ENCODE results near the gene HSDL2. TPM values are rescaled to one million over a fixed set of nuclear protein-coding genes. Genes with fewer than 3 reads are reported as not detected.

Gene HSDL2
- total and polyA plus RNA-seq, 2 donors from 2014 or later = 30.2 to 67.0 TPM

- intact Hi-C loops (cut with DNase I) = no loop called here
- Histone ChIP-seq H3K9ac (ENCODE audit: low read length in 3 of 3) (no peak overlapping the region), H3K4me1 (ENCODE audit: control insufficient read depth in 2 of 3, insufficient read depth in 2 of 3, low read depth in 1 of 3, low read length in 3 of 3) (peaks cover 0 to 34% (median 8%) of the 10 kb centered on the region in 3 donors), H3K27ac (ENCODE audit: low read depth in 2 of 2, low read length in 2 of 2) (peak overlapping the region; percentile 47 to 68), H3K27me3 (ENCODE audit: control insufficient read depth, insufficient read depth, low read length) (no peaks in the 10 kb centered on the region), H3K36me3 (ENCODE audit: control insufficient read depth in 2 of 3, insufficient read depth in 3 of 3, low read length in 3 of 3) (peaks cover 0 to 2% (median 0%) of the 10 kb centered on the region in 3 donors), H3K4me3 (ENCODE audit: low read length in 3 of 3) (no peak overlapping the region), H3K9me3 (ENCODE audit: control insufficient read depth in 2 of 3, insufficient read depth in 1 of 3, low read length in 3 of 3) (peaks cover 0 to 13% (median 2%) of the 10 kb centered on the region in 3 donors)
- no peak for FAIRE-seq
- no peak for DNase-seq
- no peak for TF ChIP-seq CTCF (IDR thresholded peaks at IDR 0.05; ENCODE audit: borderline replicate concordance, extremely low read depth, insufficient read depth)
Observed at GRCh38 chr9:112494153-112494552, 114.2 kb downstream of the HSDL2 start.

- intact Hi-C loops (cut with DNase I) = no loop called here
- peak overlapping the region; percentile 38 to 68 for H3K27ac ChIP-seq (ENCODE audit: low read depth in 2 of 2, low read length in 2 of 2)
- no peaks in the 10 kb centered on the region for H3K27me3 ChIP-seq (ENCODE audit: control insufficient read depth, insufficient read depth, low read length)
- peaks cover 0 to 2% (median 0%) of the 10 kb centered on the region in 3 donors for H3K36me3 ChIP-seq (ENCODE audit: control insufficient read depth in 2 of 3, insufficient read depth in 3 of 3, low read length in 3 of 3)
- peaks cover 0 to 31% (median 8%) of the 10 kb centered on the region in 3 donors for H3K4me1 ChIP-seq (ENCODE audit: control insufficient read depth in 2 of 3, insufficient read depth in 2 of 3, low read depth in 1 of 3, low read length in 3 of 3)
- H3K4me3 ChIP-seq (ENCODE audit: low read length in 3 of 3) = no peak overlapping the region
- no peak for FAIRE-seq
- TF ChIP-seq CTCF (IDR thresholded peaks at IDR 0.05; ENCODE audit: borderline replicate concordance, extremely low read depth, insufficient read depth) = no peak
- no peak overlapping the region for H3K9ac ChIP-seq (ENCODE audit: low read length in 3 of 3)
- no peak for DNase-seq
- H3K9me3 ChIP-seq (ENCODE audit: control insufficient read depth in 2 of 3, insufficient read depth in 1 of 3, low read length in 3 of 3) = peaks cover 0 to 13% (median 2%) of the 10 kb centered on the region in 3 donors
Observed at GRCh38 chr9:112495614-112496013, 115.7 kb downstream of the HSDL2 start.

GRCh38 chr9:112496074-112496722 lies 116.3 kb downstream of the HSDL2 start:
- Histone ChIP-seq H3K27ac (ENCODE audit: low read depth in 2 of 2, low read length in 2 of 2) (peak overlapping the region; percentile 38 to 68), H3K4me3 (ENCODE audit: low read length in 3 of 3) (no peak overlapping the region), H3K36me3 (ENCODE audit: control insufficient read depth in 2 of 3, insufficient read depth in 3 of 3, low read length in 3 of 3) (peaks cover 0 to 2% (median 0%) of the 10 kb centered on the region in 3 donors), H3K9ac (ENCODE audit: low read length in 3 of 3) (no peak overlapping the region), H3K4me1 (ENCODE audit: control insufficient read depth in 2 of 3, insufficient read depth in 2 of 3, low read depth in 1 of 3, low read length in 3 of 3) (peaks cover 0 to 25% (median 8%) of the 10 kb centered on the region in 3 donors), H3K27me3 (ENCODE audit: control insufficient read depth, insufficient read depth, low read length) (no peaks in the 10 kb centered on the region), H3K9me3 (ENCODE audit: control insufficient read depth in 2 of 3, insufficient read depth in 1 of 3, low read length in 3 of 3) (peaks cover 0 to 13% (median 2%) of the 10 kb centered on the region in 3 donors)
- no peak for DNase-seq
- no peak for FAIRE-seq
- intact Hi-C loops (cut with DNase I) = no loop called here
- TF ChIP-seq CTCF (IDR thresholded peaks at IDR 0.05; ENCODE audit: borderline replicate concordance, extremely low read depth, insufficient read depth) = no peak

All from kidney (tissue), 14 donors.